ENCODE data around the gene NYAP1. TPM values are rescaled to one million over a fixed set of nuclear protein-coding genes. Genes with fewer than 3 reads are reported as not detected.
"Not testable (repeated sequence)": the region's sequence is repeated elsewhere in the genome, so short reads cannot be mapped to it uniquely, and the experiment has no call there.

The NYAP1 gene
- total RNA-seq (2014; rRNA removed) = 0.13 and 0.23 TPM in 2 replicates
- polyA plus RNA-seq (2012) = 0.74 TPM

- no peak for DNase-seq (ENCODE audit: low read depth)
Measured at GRCh38 chr7:100483722-100484672, at the start of gene NYAP1. TSS of gene NYAP1 (plus strand) at chr7:100483927. CDS start at chr7:100485312, 1,385 bp downstream.

DNA sequence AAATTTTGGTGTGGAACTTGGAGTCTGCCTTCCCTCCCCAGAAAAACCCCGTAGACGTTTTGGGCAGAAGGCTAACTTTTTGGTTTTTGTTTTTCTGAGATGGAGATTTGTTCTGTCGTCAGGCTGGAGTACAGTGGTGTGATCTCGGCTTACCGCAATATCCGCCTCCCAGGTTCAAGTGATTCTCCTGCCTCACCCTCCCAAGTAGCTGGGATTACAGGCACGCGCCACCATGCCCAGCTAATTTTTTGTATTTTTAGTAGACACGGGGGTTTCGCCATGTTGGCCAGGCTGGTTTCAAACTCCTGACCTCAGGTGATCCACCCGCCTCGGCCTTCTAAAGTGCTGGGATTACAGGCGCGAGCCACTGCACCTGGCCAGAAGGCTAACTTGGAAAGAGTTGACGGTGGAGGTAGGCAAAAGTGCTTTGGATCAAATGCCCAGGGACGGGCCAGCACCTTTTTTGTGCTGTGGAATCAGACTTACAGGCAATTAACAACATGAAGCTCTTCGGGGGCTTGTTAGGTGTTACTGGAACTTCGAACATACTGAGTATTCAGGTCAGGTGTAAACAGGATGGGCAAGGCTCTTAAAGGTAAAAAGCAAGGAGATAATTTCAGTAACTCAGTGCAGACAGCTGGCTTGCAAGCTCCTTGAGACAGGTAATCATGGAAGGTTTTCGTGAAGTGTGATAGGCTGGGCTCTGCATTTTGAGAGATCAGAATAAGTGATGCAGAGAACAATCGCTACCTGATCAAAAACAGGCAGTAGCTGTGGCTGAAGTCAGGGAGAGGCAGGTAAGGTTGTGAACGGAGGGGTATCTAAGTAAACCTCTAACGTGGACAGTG, 49.2 kb upstream of the NYAP1 start:
- DNase-seq (ENCODE audit: low read depth) = no peak

GRCh38 chr7:100435401-100436304, 48.1 kb upstream of the NYAP1 start:
- peak; percentile 39 for DNase-seq (ENCODE audit: low read depth)

GRCh38 chr7:100437150-100438100, 46.3 kb upstream of the NYAP1 start:
- no peak for DNase-seq (ENCODE audit: low read depth)

GRCh38 chr7:100438172-100438571, 45.6 kb upstream of the NYAP1 start:
- DNase-seq (ENCODE audit: low read depth) = no peak

DNA sequence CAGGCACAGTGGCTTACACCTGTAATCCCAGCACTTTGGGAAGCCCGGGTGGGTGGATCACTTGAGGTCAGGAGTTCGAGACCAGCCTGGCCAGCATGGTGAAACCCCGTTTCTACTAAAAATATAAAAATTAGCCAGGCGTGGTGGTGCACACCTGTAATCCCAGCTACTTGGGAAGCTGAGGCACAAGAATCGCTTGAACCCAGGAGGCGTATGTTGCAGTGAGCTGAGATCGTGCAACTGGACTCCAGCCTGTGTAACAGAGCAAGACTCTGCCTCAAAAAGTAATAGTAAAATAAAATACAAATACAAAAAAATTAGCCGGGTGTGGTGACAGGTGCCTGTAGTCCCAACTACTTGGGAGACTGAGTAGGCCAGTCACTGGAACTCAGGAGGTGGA, 45.0 kb upstream of the NYAP1 start:
- DNase-seq (ENCODE audit: low read depth) = not testable (repeated sequence)

GRCh38 chr7:100439244-100439643, 44.5 kb upstream of the NYAP1 start:
- not testable (repeated sequence) for DNase-seq (ENCODE audit: low read depth)

- no peak for DNase-seq (ENCODE audit: low read depth)
Measured at GRCh38 chr7:100441641-100442535, 41.8 kb upstream of the NYAP1 start.

DNA sequence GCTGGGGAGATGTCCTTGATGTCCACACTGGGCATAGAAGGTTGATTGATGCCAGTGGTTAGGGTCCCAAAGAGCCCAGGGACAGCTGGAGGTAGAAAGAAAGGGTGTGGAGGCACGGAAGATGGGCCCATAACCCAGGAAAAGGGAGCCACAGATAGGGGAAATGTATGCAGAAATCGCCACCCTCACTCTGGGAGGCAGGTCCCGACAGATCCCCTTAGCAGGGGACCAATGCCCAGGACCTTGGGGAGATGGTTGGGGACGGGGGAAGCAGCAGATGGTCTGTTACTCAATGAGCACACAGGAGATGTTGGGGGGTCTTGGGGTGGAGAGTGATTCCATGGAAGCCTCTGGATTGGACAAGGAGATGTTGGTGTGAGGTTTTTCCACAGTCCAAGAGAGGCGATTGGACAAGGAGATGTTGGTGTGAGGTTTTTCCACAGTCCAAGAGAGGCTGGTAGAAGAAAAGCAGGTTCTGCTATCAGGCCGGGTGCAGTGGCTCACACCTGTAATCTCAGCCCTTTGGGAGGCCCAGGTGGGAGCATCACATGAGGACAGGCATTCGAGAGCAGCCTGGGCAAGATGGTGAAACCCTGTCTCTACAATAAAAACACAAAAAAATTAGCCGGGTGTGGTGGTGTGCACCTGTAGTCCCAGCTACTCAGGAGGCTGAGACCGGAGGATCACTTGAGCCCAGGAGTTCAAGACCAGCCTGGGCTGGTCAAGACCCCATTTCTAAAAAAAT, 40.5 kb upstream of the NYAP1 start:
- DNase-seq (ENCODE audit: low read depth) = no peak

DNA sequence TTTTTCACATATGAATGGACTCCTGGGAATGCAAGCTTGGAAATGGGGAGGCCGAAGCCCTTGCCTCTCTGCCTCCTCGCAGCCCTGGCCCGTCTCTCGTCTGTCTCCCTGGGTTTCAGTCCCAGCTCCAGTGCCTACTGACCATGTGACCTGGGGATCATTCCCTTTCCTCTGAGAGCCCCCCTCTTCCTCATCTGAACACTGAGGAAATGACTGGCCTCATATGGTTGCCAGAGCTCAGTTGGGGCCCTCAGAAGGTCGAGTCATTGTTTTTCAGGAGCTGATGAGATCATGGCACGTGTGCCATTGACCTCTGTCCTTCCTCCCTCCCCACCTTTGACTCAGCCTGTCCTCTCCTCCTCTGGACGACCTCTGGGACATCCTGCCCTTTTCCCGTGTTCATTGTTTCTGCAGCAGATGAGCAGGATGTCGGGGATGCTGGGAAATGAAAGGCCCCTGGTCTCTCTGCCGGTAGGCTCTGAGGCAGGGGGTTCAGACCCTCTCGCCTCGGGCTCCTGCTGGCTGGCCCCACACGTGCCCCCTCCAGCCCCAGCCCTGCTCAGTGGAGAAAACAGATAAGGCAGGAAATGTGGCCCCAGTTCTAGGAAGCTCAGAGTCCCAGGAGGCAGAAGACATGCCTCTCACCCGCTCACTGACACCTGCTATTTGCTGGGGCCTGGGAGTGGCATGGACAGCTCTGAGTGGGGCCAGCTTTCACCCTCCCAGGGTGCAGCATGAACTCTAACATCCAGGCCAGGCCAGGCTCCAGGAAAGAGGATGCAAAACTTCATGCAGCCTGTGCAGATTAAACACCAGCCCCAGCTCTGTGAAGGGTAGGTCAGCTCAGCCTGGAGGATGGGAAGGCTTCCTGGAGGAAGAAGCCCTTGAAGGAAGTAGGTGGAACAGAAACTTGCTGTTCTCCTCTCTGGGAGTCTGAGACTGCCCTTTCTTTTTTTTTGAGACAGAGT, 39.1 kb upstream of the NYAP1 start:
- DNase-seq (ENCODE audit: low read depth) = peak; percentile 86

DNA sequence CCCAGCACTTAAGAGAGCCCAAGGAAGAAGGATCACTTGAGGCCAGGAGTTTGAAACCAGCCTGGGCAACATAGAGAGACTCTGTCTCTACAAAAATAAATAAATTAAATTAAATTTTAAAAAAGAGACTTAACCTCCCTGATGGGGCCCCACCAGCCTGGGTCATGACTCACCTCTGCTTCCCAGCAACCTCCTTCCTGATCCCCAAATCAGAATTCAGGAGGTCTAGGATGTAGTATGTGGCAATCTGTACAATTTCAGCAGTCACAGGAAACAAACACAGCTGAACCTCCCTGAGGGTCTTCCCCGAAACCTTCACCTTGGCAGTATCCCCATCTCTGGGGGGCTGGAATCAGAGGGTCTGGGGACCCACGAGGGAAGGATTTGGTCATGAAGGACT, 37.7 kb upstream of the NYAP1 start:
- peak; percentile 68 for DNase-seq (ENCODE audit: low read depth)

- DNase-seq (ENCODE audit: low read depth) = not testable (repeated sequence)
Measured at GRCh38 chr7:100447363-100447762, 36.4 kb upstream of the NYAP1 start.

DNA sequence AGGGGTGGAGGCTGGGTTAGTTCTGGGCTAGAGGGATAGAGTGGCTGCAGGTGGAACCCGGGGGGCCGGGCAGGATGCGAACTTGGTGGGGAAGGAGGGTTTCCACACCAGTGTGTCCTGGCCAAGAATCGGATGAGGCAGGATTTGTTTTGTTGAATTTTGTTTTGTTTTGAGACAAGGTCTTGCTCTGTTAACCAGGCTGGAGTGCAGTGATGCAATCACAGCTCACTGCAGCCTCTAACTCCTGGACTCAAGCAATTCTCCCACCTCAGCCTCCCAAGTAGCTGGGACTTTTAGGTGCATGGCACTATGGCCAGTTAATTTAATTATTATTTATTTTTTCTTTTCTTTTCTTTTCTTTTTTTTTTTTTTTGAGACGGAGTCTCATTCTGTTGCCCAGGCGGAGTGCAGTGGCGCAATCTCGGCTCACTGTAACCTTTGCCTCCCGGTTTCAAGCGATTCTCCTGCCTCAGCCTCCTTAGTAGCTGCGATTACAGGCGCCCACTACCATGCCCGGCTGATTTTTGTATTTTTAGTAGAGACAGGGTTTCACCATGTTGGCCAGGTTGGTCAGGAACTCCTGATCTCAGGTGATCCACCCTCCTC, 34.4 kb upstream of the NYAP1 start:
- no peak for DNase-seq (ENCODE audit: low read depth)

DNA sequence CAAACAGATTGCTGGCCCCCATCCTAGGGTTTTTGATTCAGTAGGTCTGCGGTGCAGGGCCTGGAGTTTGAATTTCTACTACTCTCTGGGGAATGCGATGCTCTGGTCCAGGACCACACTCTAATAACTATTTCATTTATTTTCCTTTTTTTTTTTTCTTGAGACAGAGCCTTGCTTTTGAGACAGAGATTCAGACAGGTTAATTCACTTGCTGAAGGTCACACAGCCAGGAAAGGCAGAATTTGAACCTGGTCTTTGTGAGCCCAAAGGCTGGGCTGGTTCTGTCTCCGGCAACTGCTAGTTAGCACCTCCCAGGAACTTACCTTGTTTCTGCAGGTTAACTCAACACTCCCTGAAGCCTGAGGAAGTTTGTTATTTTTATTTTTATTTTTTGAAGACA, 31.2 kb upstream of the NYAP1 start:
- DNase-seq (ENCODE audit: low read depth) = no peak

- not testable (repeated sequence) for DNase-seq (ENCODE audit: low read depth)
Measured at GRCh38 chr7:100453854-100454253, 29.9 kb upstream of the NYAP1 start.

- no peak for DNase-seq (ENCODE audit: low read depth)
Measured at GRCh38 chr7:100455206-100455605, 28.5 kb upstream of the NYAP1 start.

DNA sequence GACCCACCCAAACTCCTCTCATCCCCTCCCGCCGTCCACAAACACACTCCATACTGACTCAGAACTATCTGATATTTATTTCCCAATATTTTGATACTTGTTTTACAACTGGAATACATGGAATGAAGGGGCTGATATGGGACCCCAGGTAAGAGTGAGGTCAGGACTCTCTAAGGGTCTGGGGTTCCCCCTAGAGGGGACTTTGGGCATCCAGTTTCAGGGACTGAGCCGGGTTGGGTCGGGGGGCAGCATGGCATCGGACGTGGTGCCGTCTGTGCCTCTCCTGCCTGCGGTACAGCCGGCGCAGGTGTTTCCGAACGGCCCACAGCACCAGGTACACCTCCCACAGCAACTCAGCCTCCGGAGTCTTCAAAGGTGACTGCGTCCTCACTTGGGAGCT, 27.2 kb upstream of the NYAP1 start:
- DNase-seq (ENCODE audit: low read depth) = no peak
